HG03575 (cell line): ENCODE measurements around the gene SETD1B.

ENCODE experiments used
- ATAC-seq: cut with Tn5 transposase; IDR thresholded peaks from one replicate; pipeline ENCODE4 v1.9.1; 2021; ENCODE audit not compliant: unreplicated experiment, insufficient number of reproducible peaks, low FRiP score; ENCODE audit errors: extremely low read depth

SETD1B gene

DNA sequence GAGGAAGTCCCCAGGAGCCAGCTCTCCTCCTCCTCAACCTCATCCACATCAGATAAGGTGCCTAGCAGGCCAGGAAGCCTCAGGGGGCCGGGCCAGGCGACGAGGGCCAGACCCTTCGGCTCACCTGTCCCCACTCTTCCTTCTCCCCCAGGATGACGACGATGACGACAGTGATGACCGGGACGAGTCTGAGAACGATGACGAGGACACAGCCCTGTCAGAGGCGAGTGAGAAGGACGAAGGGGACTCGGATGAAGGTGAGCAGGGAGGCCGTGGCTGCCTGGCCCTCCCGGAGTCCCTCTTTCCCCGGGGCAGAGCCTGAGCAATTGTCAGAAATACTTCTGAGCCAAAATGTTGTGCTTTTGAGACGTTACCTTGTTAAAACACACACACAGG lies 13.8 kb downstream of the SETD1B start:
- no peak for ATAC-seq

GRCh38 chr12:121819212-121819949 lies 15.6 kb downstream of the SETD1B start:
- ATAC-seq = no peak

DNA sequence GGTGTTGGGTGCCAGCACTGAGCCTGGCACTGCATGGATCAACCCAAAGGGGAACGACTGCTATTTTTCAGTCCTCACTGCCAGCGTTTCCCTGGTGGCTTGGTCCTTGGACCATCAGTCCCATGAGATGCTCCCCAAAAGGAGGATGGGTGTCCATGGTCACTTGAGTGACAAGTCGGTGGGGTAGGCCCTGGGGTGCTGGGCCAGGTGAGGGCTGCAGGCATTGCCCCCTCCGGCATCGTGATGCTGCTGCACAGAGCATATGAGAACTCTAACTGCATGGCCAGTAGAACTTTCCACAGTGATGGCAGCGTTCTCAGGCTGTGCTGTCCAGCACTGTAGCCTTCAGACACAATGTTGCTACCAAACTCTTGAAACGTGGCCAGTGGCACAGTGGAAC lies 16.2 kb downstream of the SETD1B start:
- ATAC-seq = no peak

- ATAC-seq = no peak
These were observed 18.7 kb downstream of the SETD1B start for GRCh38 chr12:121822393-121823100.

GRCh38 chr12:121823101-121823726 lies 19.4 kb downstream of the SETD1B start:
- ATAC-seq = no peak

DNA sequence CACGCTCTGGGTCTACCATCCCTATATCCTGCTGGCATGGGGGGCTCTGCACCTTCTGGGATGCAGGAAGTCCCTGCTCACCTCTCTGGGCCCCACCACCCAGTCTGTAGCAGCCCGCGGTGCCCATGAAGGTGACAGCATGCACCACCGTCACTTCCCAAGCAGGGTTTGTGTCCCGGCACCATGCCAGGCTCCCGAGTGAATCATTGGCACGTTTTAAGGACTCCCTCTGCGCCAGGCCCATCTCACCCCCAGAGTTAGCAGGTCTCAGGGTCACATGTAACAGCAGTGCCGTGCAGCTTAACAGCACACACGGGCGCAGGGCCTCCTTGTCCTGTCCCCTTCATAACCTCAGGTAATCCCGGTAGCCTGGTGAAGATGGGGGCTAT lies 19.9 kb downstream of the SETD1B start:
- ATAC-seq = no peak

GRCh38 chr12:121825041-121825523 lies 21.3 kb downstream of the SETD1B start:
- ATAC-seq = no peak

DNA sequence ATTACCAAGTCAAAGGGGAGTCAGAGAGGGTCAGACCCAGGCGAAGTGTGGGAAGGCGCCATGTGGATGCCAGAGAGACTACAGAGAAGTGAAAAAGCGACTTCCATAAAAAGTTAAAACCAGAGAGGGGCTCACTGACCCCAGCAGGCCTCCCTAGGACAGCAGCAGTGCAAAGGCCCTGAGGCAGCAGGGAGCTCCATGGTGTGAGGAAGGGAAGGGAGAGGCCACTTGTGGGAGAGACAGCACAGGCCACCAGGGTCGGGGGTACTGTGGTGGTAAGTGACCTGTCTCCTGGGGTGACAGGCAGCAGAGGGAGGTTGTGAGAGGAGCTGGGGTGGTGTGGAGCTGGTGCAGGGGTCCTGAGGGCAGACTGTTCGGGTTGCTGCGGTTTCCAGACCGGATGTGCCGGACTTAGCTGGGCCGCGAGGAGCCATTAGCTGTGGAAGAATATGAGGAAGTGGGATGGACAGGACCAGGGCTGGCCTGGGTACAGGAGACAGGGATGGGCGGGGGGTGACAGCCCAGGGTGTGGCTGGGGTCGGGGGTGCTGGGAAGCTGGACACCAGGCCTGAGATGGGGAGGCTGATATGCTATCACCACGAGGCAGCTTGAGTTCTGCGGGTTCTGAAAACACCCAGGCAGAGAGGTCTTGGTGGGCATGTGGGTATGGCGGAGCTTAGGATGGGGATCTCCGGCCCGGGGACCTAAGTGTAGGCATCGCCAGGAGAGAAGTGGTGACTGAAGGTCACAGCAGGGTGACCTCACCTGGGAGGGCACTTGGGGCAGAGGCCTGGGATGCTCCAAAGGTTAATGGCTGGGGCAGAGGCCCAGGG lies 22.7 kb downstream of the SETD1B start:
- no peak for ATAC-seq

DNA sequence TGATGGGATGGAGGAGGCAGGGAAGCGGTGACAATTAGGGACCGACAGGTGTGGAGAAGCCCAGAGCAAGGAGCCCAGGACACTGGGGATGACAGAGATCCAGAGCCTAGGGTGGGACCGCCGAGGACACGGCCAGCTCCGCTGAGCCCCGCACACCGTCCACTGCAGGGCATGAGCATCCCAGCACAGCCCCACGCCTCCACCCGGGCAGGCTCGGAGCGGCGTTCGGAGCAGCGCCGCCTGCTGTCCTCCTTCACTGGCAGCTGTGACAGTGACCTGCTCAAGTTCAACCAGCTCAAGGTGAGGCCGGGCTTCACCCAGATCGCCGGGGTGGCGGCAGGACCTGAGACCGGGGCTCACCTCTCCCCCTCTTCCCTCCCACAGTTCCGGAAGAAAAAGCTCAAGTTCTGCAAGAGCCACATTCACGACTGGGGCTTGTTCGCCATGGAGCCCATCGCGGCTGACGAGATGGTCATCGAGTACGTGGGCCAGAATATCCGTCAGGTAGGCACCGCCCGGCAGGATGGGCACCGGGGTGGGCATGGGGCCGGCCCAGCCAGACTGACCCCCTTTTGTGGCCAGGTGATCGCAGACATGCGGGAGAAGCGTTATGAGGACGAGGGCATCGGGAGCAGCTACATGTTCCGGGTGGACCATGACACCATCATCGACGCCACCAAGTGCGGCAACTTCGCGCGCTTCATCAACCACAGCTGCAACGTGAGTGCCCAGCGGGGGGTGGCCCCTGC lies 23.7 kb downstream of the SETD1B start:
- no peak for ATAC-seq

DNA sequence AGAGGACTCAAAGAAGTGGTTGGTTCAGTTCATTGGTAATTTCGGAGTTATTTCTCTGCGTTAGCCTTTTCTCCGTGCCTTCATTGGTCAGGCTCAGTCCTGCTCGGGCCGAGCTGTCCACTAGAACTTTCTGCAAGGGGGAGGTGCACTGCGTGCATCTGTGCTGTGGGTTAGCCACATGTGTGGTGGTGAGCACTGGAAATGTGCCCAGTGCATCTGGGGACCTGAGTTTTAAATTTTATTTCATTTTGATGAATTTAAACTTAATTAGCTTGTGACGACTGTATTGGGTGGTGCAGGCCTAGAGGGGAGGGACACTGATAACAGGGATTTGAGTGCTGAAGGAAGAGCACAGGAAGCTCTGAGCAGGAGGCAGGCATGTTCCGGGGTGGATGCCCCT lies 24.5 kb downstream of the SETD1B start:
- ATAC-seq = no peak

- no peak for ATAC-seq
These were observed 25.0 kb downstream of the SETD1B start for GRCh38 chr12:121828826-121829225.

GRCh38 chr12:121829250-121829918 lies 25.6 kb downstream of the SETD1B start:
- ATAC-seq = no peak

- ATAC-seq = no peak
These were observed 26.3 kb downstream of the SETD1B start for GRCh38 chr12:121830134-121830533.

- no peak for ATAC-seq
These were observed 26.9 kb downstream of the SETD1B start for GRCh38 chr12:121830588-121831265.

GRCh38 chr12:121831571-121832245 lies 27.9 kb downstream of the SETD1B start:
- ATAC-seq = no peak

- ATAC-seq = no peak
These were observed 33.9 kb downstream of the SETD1B start for GRCh38 chr12:121837680-121838079.

GRCh38 chr12:121838126-121838525 lies 34.3 kb downstream of the SETD1B start:
- ATAC-seq = no peak
